IMR-90 (cell line): ENCODE measurements around the gene ALK. TPM values are rescaled to one million over a fixed set of nuclear protein-coding genes. Genes with fewer than 3 reads are reported as not detected.
A peak's percentile ranks its signal among the peaks of the same experiment; 100 is the strongest.

Experiments used
- ATAC-seq: fragments of 200-7000 bp; cut with Tn5 transposase; 2 replicates; pipeline ENCODE4 v1.9.1; 2020; ENCODE audit warnings: low read depth, mild to moderate bottlenecking, moderate library complexity
- BruUV-seq: library from RNA; stranded (reverse); fragments of 400-500 nt; replicated peaks from 2 replicates; lab custom pipeline; 2021; lab: Mats Ljungman, UMichigan
- CTCF ChIA-PET: fragments of 300-600 bp; formaldehyde crosslinking; extraction: SDS; loops from one replicate; lab custom pipeline; 2021; ENCODE audit warnings: antibody characterized with exemption; lab: Yijun Ruan, JAX
- POLR2A ChIA-PET: fragments of 300-600 bp; sonication (Branson Sonifier 250); formaldehyde crosslinking; loops from one replicate; lab custom pipeline; 2022; ENCODE audit warnings: antibody characterized with exemption; ENCODE audit not compliant: unreplicated experiment; lab: Charles Lee
- DNase-seq: peaks from one replicate; pipeline ENCODE4 v3.0.0; 2013
- H2AFZ ChIP-seq: replicated peaks from 2 replicates; pipeline ENCODE3; 2013; ENCODE audit warnings: low read length, mild to moderate bottlenecking; ENCODE audit not compliant: poor library complexity
- H2AK5ac ChIP-seq: 2 replicates; pipeline ENCODE4 v1.6.1; 2013; ENCODE audit warnings: low read depth, low read length, inconsistent platforms
- H2AK9ac ChIP-seq: replicated peaks from 2 replicates; pipeline ENCODE3; 2013; ENCODE audit warnings: mild to moderate bottlenecking, low read depth, low read length, moderate library complexity; ENCODE audit not compliant: poor library complexity
- H2BK120ac ChIP-seq: 2 replicates; pipeline ENCODE4 v1.6.1; 2013; ENCODE audit warnings: low read depth, low read length, inconsistent platforms
- H2BK15ac ChIP-seq: 3 replicates; pipeline ENCODE4 v1.6.1; 2013; ENCODE audit warnings: low read depth, low read length, inconsistent platforms
- H2BK20ac ChIP-seq: 2 replicates; pipeline ENCODE4 v1.6.1; 2013; ENCODE audit warnings: low read depth, mild to moderate bottlenecking, inconsistent platforms, low read length, moderate library complexity
- H2BK5ac ChIP-seq: 2 replicates; pipeline ENCODE4 v1.6.1; 2013; ENCODE audit warnings: mild to moderate bottlenecking, low read depth, low read length, inconsistent platforms; ENCODE audit not compliant: poor library complexity, severe bottlenecking
- H3K14ac ChIP-seq: replicated peaks from 2 replicates; pipeline ENCODE4 v1.6.1; 2013; ENCODE audit warnings: low read depth, low read length, inconsistent platforms
- H3K18ac ChIP-seq: 2 replicates; pipeline ENCODE4 v1.6.1; 2013; ENCODE audit warnings: low read depth, low read length, control low read depth
- H3K23ac ChIP-seq: 2 replicates; pipeline ENCODE4 v1.6.1; 2013; ENCODE audit warnings: low read depth, low read length, inconsistent platforms
- H3K27ac ChIP-seq: 2 replicates; pipeline ENCODE4 v1.5.1; 2013; ENCODE audit warnings: mild to moderate bottlenecking, control low read depth, low read length; ENCODE audit not compliant: insufficient read depth
- H3K27me3 ChIP-seq: 2 replicates; pipeline ENCODE4 v1.6.1; 2013; ENCODE audit warnings: low read length; ENCODE audit not compliant: control insufficient read depth, insufficient read depth
- H3K36me3 ChIP-seq: 2 replicates; pipeline ENCODE4 v1.6.1; 2013; ENCODE audit warnings: low read length, mixed read lengths; ENCODE audit not compliant: control insufficient read depth, insufficient read depth
- H3K4ac ChIP-seq: 2 replicates; pipeline ENCODE4 v1.6.1; 2013; ENCODE audit warnings: low read depth, low read length, inconsistent platforms
- H3K4me1 ChIP-seq: 2 replicates; pipeline ENCODE4 v1.6.1; 2013; ENCODE audit warnings: low read length, mixed read lengths; ENCODE audit not compliant: control insufficient read depth, insufficient read depth
- H3K4me2 ChIP-seq: 2 replicates; pipeline ENCODE4 v1.6.1; 2013; ENCODE audit warnings: low read depth, mild to moderate bottlenecking, control low read depth, low read length, moderate library complexity
- H3K4me3 ChIP-seq: 2 replicates; pipeline ENCODE4 v1.5.1; 2013; ENCODE audit warnings: low read depth, mild to moderate bottlenecking, control low read depth, low read length, moderate library complexity; ENCODE audit not compliant: insufficient read depth
- H3K56ac ChIP-seq: 2 replicates; pipeline ENCODE4 v1.6.1; 2013; ENCODE audit warnings: low read length, inconsistent platforms; ENCODE audit not compliant: insufficient read depth; ENCODE audit errors: extremely low read depth
- H3K79me1 ChIP-seq, 2 experiments: 2 replicates each; pipeline ENCODE4 v1.6.1; 2013; ENCODE audit warnings: low read length in 2 of 2, inconsistent platforms in 1 of 2, low read depth in 1 of 2
- H3K9ac ChIP-seq: 2 replicates; pipeline ENCODE4 v1.6.1; 2013; ENCODE audit warnings: low read depth, low read length, control low read depth
- H3K9me1 ChIP-seq: 2 replicates; pipeline ENCODE4 v1.6.1; 2013; ENCODE audit warnings: low read length, inconsistent platforms; ENCODE audit not compliant: insufficient read depth
- H3K9me3 ChIP-seq: 2 replicates; pipeline ENCODE4 v1.6.1; 2013; ENCODE audit warnings: low read length; ENCODE audit not compliant: control insufficient read depth, insufficient read depth
- H4K20me1 ChIP-seq: 2 replicates; pipeline ENCODE4 v1.6.1; 2013; ENCODE audit warnings: low read length, inconsistent platforms; ENCODE audit not compliant: insufficient read depth
- H4K5ac ChIP-seq: 2 replicates; pipeline ENCODE4 v1.6.1; 2013; ENCODE audit warnings: mild to moderate bottlenecking, low read depth, low read length, control low read depth
- H4K8ac ChIP-seq, 2 experiments: 2 replicates each; pipeline ENCODE4 v1.6.1; 2013; ENCODE audit warnings: low read depth in 2 of 2, low read length in 2 of 2, control low read depth in 1 of 2, inconsistent platforms in 1 of 2
- H4K91ac ChIP-seq: 2 replicates; pipeline ENCODE4 v1.6.1; 2013; ENCODE audit warnings: low read depth, low read length, inconsistent platforms; ENCODE audit not compliant: insufficient read depth
- MAFK ChIP-seq: IDR thresholded peaks from 2 replicates; pipeline ENCODE4 v1.6.1; 2012; ENCODE audit warnings: low read depth, low read length, improper control_type of control experiment
- RAD21 ChIP-seq: IDR thresholded peaks from 2 replicates; pipeline ENCODE4 v1.6.1; 2012; ENCODE audit warnings: low read length, improper control_type of control experiment
- WGBS, 2 experiments: methylation state at CpG; one replicate each; pipeline versions ENCODE4 v1.1.5 to v1.1.7; 2013; ENCODE audit warnings: missing lambda C conversion rate in 2 of 2; ENCODE audit not compliant: insufficient read length in 1 of 2; ENCODE audit errors: extremely low coverage in 2 of 2; 5-methylcytosine and 5-hydroxymethylcytosine counted together
- dilution Hi-C: fragments of 300-500 bp; cut with HindIII; formaldehyde crosslinking; loops from one replicate; pipeline ENCODE4 v1.14.3; 2018; ENCODE audit warnings: low sequenced_read_pairs; ENCODE audit not compliant: unreplicated experiment
- in situ Hi-C: fragments of 300-500 bp; cut with MboI; formaldehyde crosslinking; loops from 3 replicates; pipeline ENCODE4 v1.14.3; 2019; ENCODE audit warnings: low sequenced_read_pairs, inconsistent platforms, mixed read lengths
- intact Hi-C: fragments of 100-400 bp; cut with micrococcal nuclease; formaldehyde crosslinking; loops from 2 replicates; pipeline ENCODE4 v1.10.0; 2022
- polyA plus RNA-seq, 3 experiments: library from polyadenylated mRNA; depleted of rRNA; stranded (reverse); fragments of >200 nt; gene quantifications; 2 replicates each; pipeline ENCODE4 v1.2.3, GENCODE V29; 2012; ENCODE audit warnings: low replicate concordance in 1 of 3
- total RNA-seq: library from RNA; depleted of rRNA; stranded (reverse); fragments of >200 nt; gene quantifications from 2 replicates; pipeline ENCODE4 v1.2.3, GENCODE V29; 2012

ALK gene
- total and polyA plus RNA-seq, 2 of the 4 experiments (the other 2 are of a cell fraction): not detected

GRCh38 chr2:29495068-29495467, 426.3 kb downstream of the ALK start:
- no TSS peak for BruUV-seq
- Histone ChIP-seq H3K27ac (no peak overlapping the region), H2BK15ac (no peak overlapping the region), H2BK120ac (no peak overlapping the region), H3K4ac (0 out of 2 replicates have a peak overlapping the region, but pooled peaks have one; percentile 5), H2AFZ (no peak overlapping the region), H2BK5ac (no peak overlapping the region), H4K20me1 (no peaks in the 10 kb centered on the region), H3K4me2 (no peak overlapping the region), H3K14ac (no peak overlapping the region; the same call in 1 of the 2 replicates), H3K27me3 (no peaks in the 10 kb centered on the region), H3K4me1 (no peaks in the 10 kb centered on the region), H4K8ac (no peak overlapping the region), H3K36me3 (no peaks in the 10 kb centered on the region), H2AK9ac (no peak overlapping the region), H3K23ac (no peak overlapping the region), H3K9ac (no peak overlapping the region), H4K91ac (no peak overlapping the region), H2BK20ac (no peak overlapping the region), H3K18ac (no peak overlapping the region), H3K56ac (no peak overlapping the region), H3K4me3 (no peak overlapping the region), H4K5ac (no peak overlapping the region), H3K9me1 (no peaks in the 10 kb centered on the region), H2AK5ac (peak overlapping the region; percentile 17; the same call in 1 of the 2 replicates), H3K79me1 (no peaks in the 10 kb centered on the region), H3K9me3 (no peaks in the 10 kb centered on the region)
- 100% methylated on average over 1 of the region's 6 CpGs; no CpG with 5 or more reads in 1 of the 2 experiments for WGBS, 2 experiments
- intact Hi-C loops: no loop called here
- in situ Hi-C loops: no loop called here
- ChIA-PET POLR2A (no interaction called here), CTCF (no interaction called here)
- TF ChIP-seq MAFK (no peak), RAD21 (no peak)
- DNase-seq (no peak), ATAC-seq (peak; percentile 59; the same call in 1 of the 2 replicates)
- dilution Hi-C loops: no loop called here
